Transverse colon (tissue), 3 donors: Measurements from ENCODE around the gene CES5A.

Source experiments
- EP300 ChIP-seq: sonication (generic); formaldehyde crosslinking; IDR thresholded peaks from one replicate; pipeline ENCODE4 v1.6.1; 2017; ENCODE audit warnings: antibody characterized with exemption, low read depth
- POLR2A ChIP-seq: fragments of 450-650 bp; IDR thresholded peaks from one replicate; pipeline ENCODE4 v1.6.1; 2016; ENCODE audit warnings: antibody characterized with exemption, mild to moderate bottlenecking, moderate library complexity
- TF ChIP-seq, protein P1 (sequence below), 5 experiments: fragments of 200-600 bp in 3 of 5; fragments of 450-650 bp in 2 of 5; sonication (generic) in 3 of 5; IDR thresholded peaks; 1 replicate in 2 of 5; 2 replicates in 3 of 5; pipeline ENCODE4 v1.5.1; 2016 to 2017; ENCODE audit warnings: antibody characterized with exemption in 5 of 5, inconsistent platforms in 3 of 5, mild to moderate bottlenecking in 2 of 5, moderate library complexity in 1 of 5

- TF ChIP-seq EP300, result no peak
- TF ChIP-seq, protein P1, sequence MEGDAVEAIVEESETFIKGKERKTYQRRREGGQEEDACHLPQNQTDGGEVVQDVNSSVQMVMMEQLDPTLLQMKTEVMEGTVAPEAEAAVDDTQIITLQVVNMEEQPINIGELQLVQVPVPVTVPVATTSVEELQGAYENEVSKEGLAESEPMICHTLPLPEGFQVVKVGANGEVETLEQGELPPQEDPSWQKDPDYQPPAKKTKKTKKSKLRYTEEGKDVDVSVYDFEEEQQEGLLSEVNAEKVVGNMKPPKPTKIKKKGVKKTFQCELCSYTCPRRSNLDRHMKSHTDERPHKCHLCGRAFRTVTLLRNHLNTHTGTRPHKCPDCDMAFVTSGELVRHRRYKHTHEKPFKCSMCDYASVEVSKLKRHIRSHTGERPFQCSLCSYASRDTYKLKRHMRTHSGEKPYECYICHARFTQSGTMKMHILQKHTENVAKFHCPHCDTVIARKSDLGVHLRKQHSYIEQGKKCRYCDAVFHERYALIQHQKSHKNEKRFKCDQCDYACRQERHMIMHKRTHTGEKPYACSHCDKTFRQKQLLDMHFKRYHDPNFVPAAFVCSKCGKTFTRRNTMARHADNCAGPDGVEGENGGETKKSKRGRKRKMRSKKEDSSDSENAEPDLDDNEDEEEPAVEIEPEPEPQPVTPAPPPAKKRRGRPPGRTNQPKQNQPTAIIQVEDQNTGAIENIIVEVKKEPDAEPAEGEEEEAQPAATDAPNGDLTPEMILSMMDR (IDR thresholded peaks at IDR 0.05), result no peak
- no peak for TF ChIP-seq POLR2A
Observed at GRCh38 chr16:55905651-55906050, 30.5 kb upstream of the CES5A start.
